A673 (cell line): Measurements from ENCODE around the gene MYF5.

Experiments used
- EZH2 ChIP-seq: fragments of 200-600 bp; sonication (generic); IDR thresholded peaks from 2 replicates; pipeline ENCODE4 v1.6.1; 2017; ENCODE audit warnings: borderline replicate concordance, low read depth, mild to moderate bottlenecking, mixed read lengths, antibody characterized with exemption, low read length; ENCODE audit not compliant: poor library complexity, severe bottlenecking
- TF ChIP-seq, protein P1 (sequence below): fragments of 300-800, 200-600 bp; sonication (generic); conservative IDR thresholded peaks from 2 replicates; pipeline ENCODE4 v1.5.1; 2017; ENCODE audit warnings: low read depth, mild to moderate bottlenecking, antibody characterized with exemption, low read length, moderate library complexity, mixed read lengths

DNA sequence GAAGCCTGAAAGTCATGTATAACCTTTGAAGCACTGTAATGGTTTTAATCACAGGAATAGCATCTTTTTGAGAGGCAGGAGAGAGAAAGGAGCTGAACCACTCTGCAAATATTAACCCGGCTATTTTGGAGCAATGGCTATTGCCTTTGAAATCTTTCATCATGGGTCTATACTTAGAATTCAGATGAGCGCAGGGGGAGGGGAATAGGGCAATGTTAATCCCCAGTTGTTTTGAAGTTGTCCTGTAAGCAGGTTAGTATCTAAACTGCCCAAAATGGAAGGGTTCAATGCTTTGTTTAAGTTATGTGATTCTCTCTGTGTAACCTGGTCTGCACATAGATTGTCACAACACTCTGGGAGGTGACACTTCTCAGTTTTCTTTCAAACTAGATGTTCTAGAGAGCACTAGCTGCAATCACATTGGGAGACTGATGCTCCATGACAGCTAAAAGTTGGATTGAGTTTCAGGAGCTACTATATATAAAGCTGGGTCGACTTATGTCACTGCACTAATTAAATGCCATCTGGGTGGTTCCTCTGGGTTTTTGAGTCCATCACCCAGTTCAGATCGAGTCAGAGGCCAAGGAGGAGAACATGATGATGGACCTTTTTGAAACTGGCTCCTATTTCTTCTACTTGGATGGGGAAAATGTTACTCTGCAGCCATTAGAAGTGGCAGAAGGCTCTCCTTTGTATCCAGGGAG is 9.4 kb upstream of the MYF5 start, which contains the start of gene MYF6:
- TF ChIP-seq, protein P1, sequence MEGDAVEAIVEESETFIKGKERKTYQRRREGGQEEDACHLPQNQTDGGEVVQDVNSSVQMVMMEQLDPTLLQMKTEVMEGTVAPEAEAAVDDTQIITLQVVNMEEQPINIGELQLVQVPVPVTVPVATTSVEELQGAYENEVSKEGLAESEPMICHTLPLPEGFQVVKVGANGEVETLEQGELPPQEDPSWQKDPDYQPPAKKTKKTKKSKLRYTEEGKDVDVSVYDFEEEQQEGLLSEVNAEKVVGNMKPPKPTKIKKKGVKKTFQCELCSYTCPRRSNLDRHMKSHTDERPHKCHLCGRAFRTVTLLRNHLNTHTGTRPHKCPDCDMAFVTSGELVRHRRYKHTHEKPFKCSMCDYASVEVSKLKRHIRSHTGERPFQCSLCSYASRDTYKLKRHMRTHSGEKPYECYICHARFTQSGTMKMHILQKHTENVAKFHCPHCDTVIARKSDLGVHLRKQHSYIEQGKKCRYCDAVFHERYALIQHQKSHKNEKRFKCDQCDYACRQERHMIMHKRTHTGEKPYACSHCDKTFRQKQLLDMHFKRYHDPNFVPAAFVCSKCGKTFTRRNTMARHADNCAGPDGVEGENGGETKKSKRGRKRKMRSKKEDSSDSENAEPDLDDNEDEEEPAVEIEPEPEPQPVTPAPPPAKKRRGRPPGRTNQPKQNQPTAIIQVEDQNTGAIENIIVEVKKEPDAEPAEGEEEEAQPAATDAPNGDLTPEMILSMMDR = no peak
- TF ChIP-seq EZH2 = no peak
